Naive B cell (primary cell): ENCODE measurements around the gene SMIM24. TPM values are rescaled to one million over a fixed set of nuclear protein-coding genes. Genes with fewer than 3 reads are reported as not detected.

Source experiments
- ATAC-seq, 2 donors: fragments of 150-1000 bp; cut with Tn5 transposase; 2 replicates each; pipeline ENCODE4 v1.10.0; 2021; ENCODE audit warnings: low read depth in 2 of 2, mild to moderate bottlenecking in 2 of 2, moderate library complexity in 2 of 2
- DNase-seq: peaks from one replicate; pipeline ENCODE4 v3.0.0; 2022
- H3K27ac Mint-ChIP-seq, 6 donors: one replicate each; pipeline ENCODE4 v1.8.0; 2020 to 2022; ENCODE audit warnings: mild to moderate bottlenecking in 6 of 6, mixed read lengths in 6 of 6, moderate library complexity in 5 of 6, inconsistent platforms in 2 of 6
- H3K27me3 Mint-ChIP-seq, 3 donors: one replicate each; pipeline ENCODE4 v1.8.0; 2021 to 2022; ENCODE audit warnings: mixed read lengths in 3 of 3, mild to moderate bottlenecking in 1 of 3
- H3K36me3 Mint-ChIP-seq, 2 donors: one replicate each; pipeline ENCODE4 v1.8.0; 2020 to 2022; ENCODE audit warnings: mixed read lengths in 2 of 2, inconsistent platforms in 1 of 2, mild to moderate bottlenecking in 1 of 2
- H3K4me1 Mint-ChIP-seq, 3 donors: one replicate each; pipeline ENCODE4 v1.8.0; 2020 to 2022; ENCODE audit warnings: mixed read lengths in 3 of 3, inconsistent platforms in 1 of 3, mild to moderate bottlenecking in 1 of 3, moderate library complexity in 1 of 3
- H3K4me3 Mint-ChIP-seq, 8 donors: one replicate each; pipeline ENCODE4 v1.8.0; 2020 to 2022; ENCODE audit warnings: mild to moderate bottlenecking in 8 of 8, mixed read lengths in 8 of 8, moderate library complexity in 8 of 8, inconsistent platforms in 2 of 8
- H3K9me3 Mint-ChIP-seq, 7 donors: one replicate each; pipeline ENCODE4 v1.8.0; 2020 to 2022; ENCODE audit warnings: mixed read lengths in 7 of 7, mild to moderate bottlenecking in 5 of 7, inconsistent platforms in 2 of 7, moderate library complexity in 1 of 7
- polyA plus RNA-seq, 6 donors: library from polyadenylated mRNA; unstranded; fragments of 300-500 nt; fragmentation: Illumina TruSeq; gene quantifications; one replicate each; pipeline ENCODE4 v1.2.3, GENCODE V29; 2021; ENCODE audit warnings: low read depth in 6 of 6

SMIM24 gene
- polyA plus RNA-seq, 6 donors from 2014 or later = 0.50 to 1.2 (median 0.72) TPM; not detected in 2

DNA sequence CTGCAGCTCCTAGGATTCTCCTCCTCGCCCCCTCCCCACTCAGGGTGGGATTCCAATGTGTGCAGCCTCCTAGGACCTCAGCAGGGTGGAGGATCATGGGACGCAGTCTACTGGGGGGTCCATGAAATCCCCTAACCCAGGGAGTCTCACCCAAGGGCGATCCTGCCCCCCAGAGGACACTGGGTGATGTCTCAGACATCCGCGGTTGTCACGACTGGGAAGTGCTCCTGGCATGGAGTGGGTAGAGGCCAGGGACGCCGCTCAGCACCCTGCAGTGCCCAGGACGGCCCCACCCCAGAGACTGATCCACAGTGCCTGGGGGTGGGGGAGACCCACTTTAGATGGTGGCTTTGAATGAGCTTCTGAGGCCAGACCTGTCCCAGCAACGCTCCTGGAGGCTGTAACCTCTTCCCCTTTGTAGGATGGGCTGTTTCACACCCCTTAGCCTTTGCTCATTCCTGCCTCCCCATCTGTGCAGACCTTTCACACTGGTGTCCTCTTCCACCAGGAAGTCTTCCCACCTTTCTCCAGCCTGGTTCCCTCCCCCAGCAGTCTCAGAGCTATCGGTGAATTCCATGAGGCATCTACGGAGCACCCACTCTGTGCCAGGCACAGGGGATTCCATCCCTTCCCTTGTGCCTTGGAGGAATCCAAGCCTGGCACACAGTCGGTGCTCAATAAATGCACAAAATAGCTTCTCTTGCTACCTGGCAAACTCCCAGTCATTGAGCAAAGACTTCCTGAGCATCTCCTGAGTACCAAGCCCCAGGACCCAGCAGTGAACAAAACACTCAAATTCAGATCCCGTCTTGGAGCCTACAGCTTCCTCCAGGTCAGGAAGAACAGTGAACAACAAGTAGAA, 10.5 kb downstream of the SMIM24 start:
- H3K27me3 Mint-ChIP-seq = no peaks in the 10 kb centered on the region
- H3K36me3 Mint-ChIP-seq = no peaks in the 10 kb centered on the region
- ATAC-seq (no peak), DNase-seq (no peak)
- H3K4me1 Mint-ChIP-seq = peaks cover 0 to 8% (median 3%) of the 10 kb centered on the region in 3 donors
- no peak overlapping the region for H3K4me3 Mint-ChIP-seq
- peak overlapping the region in 1 of 6 donors; percentile 79 for H3K27ac Mint-ChIP-seq
- peaks cover 0 to 3% (median 0%) of the 10 kb centered on the region in 7 donors for H3K9me3 Mint-ChIP-seq

DNA sequence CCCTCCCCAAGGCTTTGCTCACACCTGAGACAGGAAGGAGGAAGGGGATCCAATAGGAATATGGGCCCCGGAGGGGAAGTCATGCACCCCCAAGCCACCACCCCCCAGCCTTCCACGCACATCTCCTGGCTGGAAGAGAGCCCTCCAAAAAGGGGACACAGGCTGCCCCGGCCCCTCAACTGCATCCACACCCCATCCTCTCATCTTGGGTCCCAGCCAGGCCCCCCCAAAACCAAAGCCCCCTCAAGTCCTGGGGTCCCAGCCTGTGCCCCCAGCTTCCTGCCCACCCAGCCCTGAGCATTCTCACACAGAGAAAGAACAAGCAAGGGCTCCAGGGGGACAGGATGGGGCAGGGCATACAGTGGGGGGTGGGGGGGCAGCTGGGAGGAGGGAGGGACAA, 12.1 kb downstream of the SMIM24 start:
- peaks cover 0 to 8% (median 3%) of the 10 kb centered on the region in 3 donors for H3K4me1 Mint-ChIP-seq
- H3K9me3 Mint-ChIP-seq = peaks cover 0 to 3% (median 0%) of the 10 kb centered on the region in 7 donors

DNA sequence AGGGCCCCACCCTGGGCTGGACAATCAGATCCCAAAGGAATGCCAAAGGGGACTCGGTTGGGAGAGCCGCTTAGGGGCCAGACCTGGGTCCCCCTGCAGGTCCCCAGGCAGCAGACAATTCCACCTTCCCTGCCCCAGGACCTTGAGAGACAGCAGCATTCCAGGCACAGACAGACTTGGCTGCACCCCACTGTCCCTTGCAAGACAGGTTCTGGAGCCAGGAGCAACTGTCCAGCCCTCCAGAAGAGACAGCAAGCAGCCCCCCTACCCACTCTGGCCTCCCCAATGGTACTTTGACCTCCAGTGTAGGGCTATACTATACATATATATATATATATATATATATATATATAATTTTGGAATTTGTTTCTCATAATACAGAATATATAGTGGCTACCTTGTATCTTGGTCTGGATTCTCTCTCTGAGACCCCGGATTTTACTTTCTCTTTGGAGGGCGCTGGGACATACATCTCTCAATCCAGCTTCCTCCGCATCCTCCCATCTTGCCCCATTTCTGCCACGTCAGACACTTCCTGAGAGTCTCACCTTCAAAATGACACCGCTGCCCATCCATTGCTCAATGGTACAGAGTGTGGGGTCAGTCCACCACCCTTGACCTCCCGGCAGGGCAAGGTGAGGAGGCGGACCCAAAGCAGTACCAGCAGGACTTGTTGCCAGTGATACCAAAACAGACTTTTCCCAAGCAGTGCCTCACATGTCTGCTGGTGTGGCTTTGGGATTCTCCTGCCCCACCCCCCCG, 12.7 kb downstream of the SMIM24 start:
- Mint-ChIP-seq H3K4me1 (peaks cover 0 to 8% (median 3%) of the 10 kb centered on the region in 3 donors), H3K27ac (peak overlapping the region in 1 of 6 donors; percentile 78)

More for the DNA sequence above, 12.1 kb downstream of the SMIM24 start:
- H3K36me3 Mint-ChIP-seq = no peaks in the 10 kb centered on the region
- ATAC-seq (no peak), DNase-seq (no peak)
- H3K27ac Mint-ChIP-seq = no peak overlapping the region
- H3K4me3 Mint-ChIP-seq = no peak overlapping the region
- no peaks in the 10 kb centered on the region for H3K27me3 Mint-ChIP-seq

DNA sequence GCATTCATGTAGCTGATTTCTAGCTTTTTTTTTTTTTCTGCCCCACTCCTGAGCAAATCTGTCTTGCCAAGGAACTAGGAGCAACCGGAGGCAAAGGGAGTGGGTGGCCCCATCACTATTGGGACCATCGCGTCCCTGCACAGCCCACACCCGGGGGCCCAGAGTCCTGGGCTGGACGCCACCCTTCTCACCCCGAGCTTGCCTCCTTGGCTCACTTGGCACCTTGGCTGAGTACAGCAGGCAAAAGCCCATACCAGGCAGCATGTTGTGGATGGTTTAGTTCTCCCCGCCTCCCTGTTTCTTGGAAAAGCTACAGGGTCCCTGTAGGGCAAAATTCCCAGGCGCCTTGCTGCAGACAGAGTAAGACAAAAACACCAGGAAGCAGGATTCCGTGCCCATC, 13.7 kb downstream of the SMIM24 start:
- Mint-ChIP-seq H3K4me3 (no peak overlapping the region), H3K27me3 (no peaks in the 10 kb centered on the region), H3K9me3 (peaks cover 0 to 3% (median 0%) of the 10 kb centered on the region in 7 donors), H3K4me1 (peaks cover 0 to 8% (median 3%) of the 10 kb centered on the region in 3 donors), H3K27ac (peak overlapping the region in 1 of 6 donors; percentile 47), H3K36me3 (peaks cover 0 to 8% of the 10 kb centered on the region in 2 donors)
- DNase-seq = no peak
- no peak for ATAC-seq

More for the DNA sequence above, 12.7 kb downstream of the SMIM24 start:
- Mint-ChIP-seq H3K36me3 (peaks cover 0 to 5% of the 10 kb centered on the region in 2 donors), H3K27me3 (no peaks in the 10 kb centered on the region), H3K9me3 (peaks cover 0 to 3% (median 0%) of the 10 kb centered on the region in 7 donors), H3K4me3 (no peak overlapping the region)
- DNase-seq = no peak
- no peak for ATAC-seq

- Mint-ChIP-seq H3K27me3 (no peaks in the 10 kb centered on the region), H3K36me3 (peaks cover 0 to 8% of the 10 kb centered on the region in 2 donors), H3K27ac (no peak overlapping the region), H3K4me1 (peaks cover 0 to 8% (median 3%) of the 10 kb centered on the region in 3 donors), H3K9me3 (peaks cover 0 to 3% (median 0%) of the 10 kb centered on the region in 7 donors), H3K4me3 (no peak overlapping the region)
- ATAC-seq = no peak
- DNase-seq = no peak
Measured at GRCh38 chr19:3465552-3465951, 14.8 kb downstream of the SMIM24 start.

DNA sequence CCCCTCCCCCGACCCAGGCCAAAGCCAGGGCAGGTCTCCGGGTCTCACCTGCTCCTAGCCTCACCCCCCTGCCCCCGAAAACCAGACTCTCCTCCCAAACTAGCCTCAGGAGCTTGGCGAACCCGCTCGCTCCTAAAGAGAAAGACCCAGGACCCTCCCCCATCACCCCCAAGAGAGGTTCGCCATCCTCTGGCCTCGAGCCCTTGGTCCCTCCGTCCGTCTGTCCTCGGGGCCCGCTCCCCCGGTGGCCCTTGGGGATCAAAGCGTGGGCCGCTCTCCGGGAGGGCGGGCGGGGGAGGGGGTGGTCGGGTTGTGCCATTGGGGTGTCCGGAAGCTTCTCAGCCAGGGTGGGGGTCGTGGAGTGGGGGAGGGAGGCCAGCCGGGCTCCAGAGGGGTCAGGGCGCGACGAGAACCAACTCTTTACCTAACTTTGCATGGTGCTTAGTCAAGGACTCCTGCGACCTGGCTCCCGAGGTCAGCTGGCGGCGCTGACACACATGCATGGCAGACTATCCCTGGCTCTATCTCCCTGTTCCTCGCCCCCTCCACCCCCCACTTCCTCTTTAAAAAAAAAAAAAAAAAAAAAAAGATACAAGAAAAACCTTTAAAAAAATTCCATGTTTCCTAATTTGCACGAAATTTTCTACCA, 15.6 kb downstream of the SMIM24 start:
- DNase-seq (no peak), ATAC-seq (no peak)
- Mint-ChIP-seq H3K27ac (no peak overlapping the region), H3K27me3 (no peaks in the 10 kb centered on the region), H3K36me3 (peaks cover 0 to 8% of the 10 kb centered on the region in 2 donors), H3K4me3 (no peak overlapping the region), H3K9me3 (peaks cover 0 to 3% (median 0%) of the 10 kb centered on the region in 7 donors), H3K4me1 (peaks cover 0 to 8% (median 0%) of the 10 kb centered on the region in 3 donors)

DNA sequence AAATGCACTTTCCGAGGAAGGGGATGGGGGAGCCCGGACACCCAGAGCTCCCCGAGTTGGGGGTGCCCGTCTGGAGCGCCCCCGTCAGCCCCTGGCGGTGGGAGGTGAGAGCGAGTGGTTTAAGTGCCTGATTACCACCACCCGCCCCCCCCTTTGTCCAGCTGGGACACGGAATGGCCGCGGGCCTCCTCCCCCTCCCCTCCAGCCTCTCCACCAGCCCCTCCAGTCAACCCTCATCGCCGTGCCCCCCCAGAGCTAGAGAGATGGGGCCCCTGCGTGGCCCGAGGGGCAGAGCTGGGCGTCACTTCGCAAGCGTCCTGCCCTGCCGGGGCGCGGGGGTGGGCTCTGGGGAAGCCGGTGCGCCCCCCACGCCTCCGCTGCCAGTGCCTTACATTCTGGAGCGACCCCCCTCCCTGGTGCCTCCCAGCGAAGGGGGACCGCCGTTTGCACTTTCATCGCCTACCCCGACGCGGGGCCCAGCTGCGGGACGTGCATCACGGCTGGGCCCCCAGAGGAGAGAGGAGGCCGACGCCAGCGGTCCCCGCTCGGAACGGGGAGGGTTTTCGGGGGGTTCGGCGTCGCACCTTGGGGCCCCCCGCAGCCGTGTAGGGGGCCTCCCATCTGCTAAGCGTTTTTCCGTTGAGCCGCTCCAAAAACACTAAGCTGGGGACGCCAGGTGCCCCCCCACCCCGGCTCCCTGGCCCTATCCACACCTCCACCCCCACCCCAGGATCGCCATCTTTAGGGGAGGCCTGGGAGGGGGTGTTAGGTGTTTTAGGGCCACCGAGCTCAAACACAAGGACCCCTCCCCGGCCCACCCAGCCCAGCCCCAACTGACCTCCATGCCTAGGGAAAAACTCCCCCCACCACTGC, 16.4 kb downstream of the SMIM24 start:
- Mint-ChIP-seq H3K27me3 (no peaks in the 10 kb centered on the region), H3K36me3 (peaks cover 0 to 8% of the 10 kb centered on the region in 2 donors), H3K4me3 (no peak overlapping the region), H3K27ac (no peak overlapping the region), H3K4me1 (peaks cover 0 to 8% (median 0%) of the 10 kb centered on the region in 3 donors), H3K9me3 (peaks cover 0 to 3% (median 0%) of the 10 kb centered on the region in 7 donors)
- DNase-seq (no peak), ATAC-seq (no peak)

DNA sequence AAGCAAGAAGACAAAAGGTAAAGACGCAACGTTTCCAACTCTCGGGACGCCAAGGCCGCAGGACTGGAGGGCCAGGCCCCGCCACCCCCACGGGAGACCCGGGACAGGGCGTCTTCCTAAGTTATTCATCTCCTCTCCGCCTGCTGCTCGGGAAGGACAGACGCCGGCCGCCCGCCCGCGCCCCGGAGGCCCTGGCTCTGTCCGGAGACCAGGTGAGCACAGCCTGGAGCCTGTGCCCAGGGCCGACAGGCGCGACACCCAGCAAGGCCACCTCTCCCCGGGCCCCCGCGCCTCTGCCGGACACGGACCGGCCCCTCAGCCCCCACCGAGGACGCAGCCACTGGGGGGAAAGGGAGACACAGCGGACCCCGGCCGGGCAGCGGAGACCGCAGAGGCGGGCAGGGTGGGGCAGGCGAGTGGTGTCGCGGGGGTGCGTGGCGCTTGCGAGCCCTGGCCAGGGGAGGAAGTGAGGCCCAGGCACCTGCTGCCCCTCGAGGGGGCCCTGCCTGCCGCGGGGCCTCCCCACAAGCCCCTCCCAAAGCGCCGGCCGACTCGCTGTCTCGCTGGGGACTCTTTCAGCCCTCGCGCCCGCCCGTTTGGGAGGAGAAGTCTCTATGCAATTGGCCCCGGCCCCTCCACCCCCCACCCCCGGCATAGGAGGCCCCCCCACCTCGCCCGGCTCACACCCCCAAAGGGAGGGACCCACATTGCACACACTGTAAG, 17.2 kb downstream of the SMIM24 start:
- H3K27me3 Mint-ChIP-seq = no peaks in the 10 kb centered on the region
- no peak overlapping the region for H3K27ac Mint-ChIP-seq
- ATAC-seq = no peak
- no peak for DNase-seq
- no peak overlapping the region for H3K4me3 Mint-ChIP-seq
- H3K36me3 Mint-ChIP-seq = peaks cover 0 to 8% of the 10 kb centered on the region in 2 donors
- peaks cover 0 to 3% (median 0%) of the 10 kb centered on the region in 7 donors for H3K9me3 Mint-ChIP-seq
- H3K4me1 Mint-ChIP-seq = peaks cover 0 to 4% (median 0%) of the 10 kb centered on the region in 3 donors

DNA sequence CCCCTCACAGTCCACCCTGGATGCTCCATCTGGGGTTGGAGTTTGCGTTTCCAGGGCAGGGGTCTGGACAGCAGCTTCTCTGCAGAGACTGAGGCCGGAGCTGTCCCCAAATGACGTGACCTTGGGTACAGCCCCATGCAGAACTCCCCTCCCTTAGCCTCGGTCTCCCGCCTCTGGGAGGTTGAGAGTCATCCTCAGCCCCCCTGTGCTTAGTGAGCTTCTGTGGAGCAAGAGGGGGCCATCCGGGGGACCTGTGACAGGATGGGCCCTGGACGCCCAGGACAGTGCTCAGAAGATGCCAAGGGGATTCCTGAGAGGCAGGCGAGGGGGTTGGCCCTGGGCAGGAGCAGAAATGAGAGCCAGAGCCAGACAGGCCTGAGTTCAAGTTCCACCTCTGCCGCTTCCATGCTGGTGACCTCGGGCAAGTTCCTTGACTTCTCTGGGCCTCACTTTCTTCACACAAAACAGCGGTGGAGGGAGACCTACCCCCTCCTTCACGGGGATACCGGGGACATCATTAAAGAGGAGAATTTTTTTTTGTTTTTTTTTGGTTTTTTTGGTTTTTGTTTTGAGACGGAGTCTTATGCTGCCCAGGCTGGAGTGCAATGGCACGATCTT, 20.3 kb downstream of the SMIM24 start:
- no peak for ATAC-seq

GRCh38 chr19:3459089-3459881, 21.0 kb downstream of the SMIM24 start:
- no peaks in the 10 kb centered on the region for H3K9me3 Mint-ChIP-seq
- peaks cover 0 to 8% of the 10 kb centered on the region in 2 donors for H3K36me3 Mint-ChIP-seq
- ATAC-seq (no peak), DNase-seq (no peak)
- no peaks in the 10 kb centered on the region for H3K27me3 Mint-ChIP-seq
- H3K27ac Mint-ChIP-seq = no peak overlapping the region
- H3K4me3 Mint-ChIP-seq = no peak overlapping the region
- no peaks in the 10 kb centered on the region for H3K4me1 Mint-ChIP-seq

More for the DNA sequence above, 20.3 kb downstream of the SMIM24 start:
- H3K36me3 Mint-ChIP-seq = peaks cover 0 to 8% of the 10 kb centered on the region in 2 donors
- H3K27me3 Mint-ChIP-seq = no peaks in the 10 kb centered on the region
- H3K27ac Mint-ChIP-seq = no peak overlapping the region
- H3K4me3 Mint-ChIP-seq = no peak overlapping the region
- DNase-seq = no peak
- H3K9me3 Mint-ChIP-seq = no peaks in the 10 kb centered on the region
- no peaks in the 10 kb centered on the region for H3K4me1 Mint-ChIP-seq
